NCI-H82 treated with DMSO at 0.1 percent for 48 hours (cell line): ENCODE data around the gene RABGGTB.
"Not testable (repeated sequence)": the region's sequence is repeated elsewhere in the genome, so short reads cannot be mapped to it uniquely, and the experiment has no call there.

Experiments
- DNase-seq: peaks from one replicate; lab custom pipeline; 2025; ENCODE audit not compliant: unreplicated experiment; lab: John Stamatoyannopoulos, UW

RABGGTB gene

GRCh38 chr1:75785983-75786853 is at the start of gene RABGGTB:
TSS of gene RABGGTB (plus strand) at chr1:75786256. CDS start at chr1:75786272, 16 bp downstream.
- peak; percentile 91 for DNase-seq

DNA sequence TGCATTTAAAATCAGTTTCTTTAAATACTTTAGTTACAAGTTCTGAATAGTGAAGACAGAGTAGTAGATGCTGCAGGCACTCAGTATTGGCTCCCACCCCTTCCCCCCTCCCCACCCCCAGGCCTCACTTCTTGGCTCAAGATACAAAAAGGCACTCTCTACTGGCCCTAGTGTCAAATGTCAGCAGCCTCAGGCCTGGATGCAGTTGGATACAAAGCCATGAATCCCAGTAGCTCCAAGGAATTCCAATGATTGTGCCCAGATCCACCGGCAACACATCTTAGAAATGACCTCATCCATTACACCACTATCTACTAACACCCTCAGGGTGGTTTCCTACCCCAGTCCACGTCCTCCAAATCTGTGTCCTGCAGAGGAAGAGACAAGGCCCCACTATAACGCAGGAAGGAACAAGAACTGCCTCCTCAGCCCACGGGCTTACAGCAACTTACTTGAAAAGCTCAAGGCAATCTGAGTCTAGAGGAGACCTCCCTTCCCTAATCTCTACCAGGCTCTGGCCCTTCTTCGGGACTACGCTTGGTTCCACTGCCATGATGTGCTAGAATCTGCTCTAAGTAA is 43.9 kb upstream of the RABGGTB start:
- no peak for DNase-seq

- DNase-seq, result no peak
Observed at GRCh38 chr1:75745276-75745675, 40.8 kb upstream of the RABGGTB start.

GRCh38 chr1:75757210-75757609 is 28.8 kb upstream of the RABGGTB start:
- DNase-seq, result not testable (repeated sequence)

- not testable (repeated sequence) for DNase-seq
Observed at GRCh38 chr1:75758543-75758942, 27.5 kb upstream of the RABGGTB start.

DNA sequence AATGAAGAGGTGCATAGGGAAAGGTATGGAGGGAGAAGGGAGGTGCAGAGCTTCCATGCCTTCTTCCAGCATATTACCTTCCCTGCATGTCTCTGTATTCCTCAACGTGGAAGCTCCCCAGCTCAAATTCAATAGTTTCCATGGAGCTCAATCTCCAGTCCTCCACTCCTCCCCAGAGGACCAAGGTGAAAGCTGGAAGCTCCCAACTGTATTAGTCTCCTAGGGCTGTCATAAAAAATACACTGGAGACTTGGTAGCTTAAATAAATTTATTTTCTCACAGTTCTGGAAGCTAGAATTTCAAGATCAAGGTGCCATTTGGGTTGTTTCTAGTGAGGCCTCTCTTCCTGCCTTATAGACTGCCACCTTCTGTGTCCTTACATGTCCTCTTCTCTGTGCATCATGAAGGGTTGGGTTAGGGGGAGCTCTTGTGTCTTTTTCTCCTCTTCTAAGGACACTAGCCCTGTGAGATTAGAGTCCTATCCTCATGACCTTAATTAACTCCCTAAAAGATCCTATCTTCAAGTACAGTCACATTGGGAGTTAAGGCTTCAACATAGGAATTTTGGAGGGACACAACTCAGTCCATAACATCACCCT is 21.9 kb upstream of the RABGGTB start:
- DNase-seq, result no peak

- DNase-seq, result no peak
Observed at GRCh38 chr1:75765697-75766355, 20.2 kb upstream of the RABGGTB start.

GRCh38 chr1:75768016-75768415 is 18.0 kb upstream of the RABGGTB start:
- DNase-seq, result no peak

DNA sequence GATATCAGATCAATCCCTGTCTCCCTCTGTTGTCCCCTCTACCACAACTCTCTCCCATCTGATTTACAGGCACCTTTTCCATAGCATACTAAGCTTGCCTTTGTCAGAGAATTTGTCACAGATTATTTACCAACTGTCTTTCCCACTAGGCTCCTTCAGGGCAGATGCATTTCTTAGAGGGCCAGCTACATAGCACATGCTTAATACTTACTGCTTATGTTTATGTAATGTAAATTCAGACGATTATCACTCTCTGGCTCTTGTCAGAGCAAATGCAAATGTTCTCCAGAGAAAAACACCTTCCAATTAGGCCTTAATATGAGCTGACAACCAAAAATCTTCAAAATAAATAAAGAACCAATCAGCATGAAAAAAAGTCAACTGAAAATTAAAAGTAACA is 15.3 kb upstream of the RABGGTB start:
- DNase-seq, result no peak

DNA sequence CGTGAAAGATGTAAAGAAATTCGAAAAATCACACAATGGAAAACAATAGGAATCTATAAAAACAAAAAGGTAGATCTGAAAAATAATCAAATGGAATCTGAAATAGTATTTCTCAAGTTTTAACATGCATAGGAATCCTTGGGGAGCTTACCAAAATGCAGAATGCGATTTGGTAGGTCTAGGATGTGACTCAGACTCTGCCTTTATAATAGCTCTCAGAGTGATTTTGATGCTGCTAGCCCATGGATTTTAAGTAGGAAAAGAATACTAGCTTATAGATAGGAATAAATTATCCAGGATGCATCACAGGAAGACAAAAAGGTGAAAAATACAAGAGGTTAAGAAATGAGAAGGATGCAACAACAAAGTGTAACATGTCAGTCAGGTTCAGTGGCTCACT is 14.1 kb upstream of the RABGGTB start:
- DNase-seq, result no peak

DNA sequence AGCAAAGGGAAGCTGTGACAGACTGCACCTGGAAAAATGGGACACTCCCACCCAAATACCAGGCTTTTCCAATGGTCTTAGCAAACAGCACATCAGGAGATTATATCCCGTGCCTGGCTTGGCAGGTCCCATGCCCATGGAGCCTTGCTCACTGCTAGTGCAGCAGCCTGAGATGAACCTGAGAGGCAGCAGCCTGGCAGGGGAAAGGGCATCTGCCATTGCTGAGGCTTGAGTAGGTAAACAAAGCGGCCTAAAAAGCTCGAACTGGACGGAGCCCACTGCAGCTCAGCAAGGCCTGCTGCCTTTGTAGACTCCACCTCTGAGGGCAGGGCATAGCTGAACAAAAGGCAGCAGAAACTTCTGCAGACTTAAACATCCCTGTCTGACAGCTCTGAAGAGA is 8.2 kb upstream of the RABGGTB start:
- DNase-seq, result not testable (repeated sequence)

GRCh38 chr1:75778694-75779093 is 7.4 kb upstream of the RABGGTB start:
- not testable (repeated sequence) for DNase-seq

GRCh38 chr1:75780183-75780582 is 5.9 kb upstream of the RABGGTB start:
- DNase-seq, result not testable (repeated sequence)

DNA sequence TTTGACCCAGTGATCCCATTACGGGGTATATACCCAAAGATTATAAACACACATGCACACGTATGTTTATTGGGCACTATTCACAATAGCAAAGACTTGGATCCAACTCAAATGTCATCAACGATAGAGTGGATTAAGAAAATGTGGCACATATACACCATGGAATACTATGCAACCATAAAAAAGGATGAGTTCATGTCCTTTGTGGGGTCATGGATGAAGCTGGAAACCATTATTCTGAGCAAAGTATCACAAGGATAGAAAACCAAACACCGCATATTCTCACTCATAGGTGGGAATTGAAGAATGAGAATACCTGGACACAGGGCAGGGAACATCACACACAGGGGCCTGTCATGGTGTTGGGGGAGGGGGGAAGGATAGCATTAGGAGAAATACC is 2.1 kb upstream of the RABGGTB start:
- DNase-seq, result not testable (repeated sequence)

DNA sequence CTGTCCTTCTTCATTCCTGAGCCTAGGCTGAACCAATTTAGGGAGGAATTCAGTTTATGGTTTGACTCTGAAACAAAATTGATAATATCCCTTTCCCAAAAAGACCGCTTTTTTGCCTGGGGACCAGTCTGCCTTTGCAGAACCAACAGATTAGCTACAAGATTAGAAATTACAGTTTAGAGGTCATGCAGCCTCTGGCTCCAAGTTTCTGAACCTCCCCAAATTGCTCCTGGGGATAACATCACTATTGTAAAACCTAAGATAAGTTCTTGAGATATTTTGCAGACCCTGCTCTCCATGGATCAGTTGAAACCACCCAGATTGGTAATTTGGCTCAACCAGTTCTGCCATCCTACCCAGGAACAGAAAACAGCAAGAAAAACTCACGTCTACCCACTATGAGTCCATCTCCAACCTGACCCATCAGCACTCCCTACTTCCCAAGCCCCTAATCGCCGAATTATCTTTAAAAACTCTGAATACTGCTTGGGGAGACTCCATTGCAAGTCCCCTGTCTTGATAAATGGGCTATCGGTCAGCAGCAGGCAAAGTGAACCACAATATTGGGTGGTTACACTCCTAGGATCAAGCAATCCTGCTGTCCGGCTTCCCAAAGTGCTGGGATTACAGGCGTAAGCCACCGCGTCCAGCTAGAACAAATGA is 605 bp upstream of the RABGGTB start:
- DNase-seq, result no peak

- no peak for DNase-seq
Observed at GRCh38 chr1:75786901-75787493, 941 bp downstream of the RABGGTB start.

DNA sequence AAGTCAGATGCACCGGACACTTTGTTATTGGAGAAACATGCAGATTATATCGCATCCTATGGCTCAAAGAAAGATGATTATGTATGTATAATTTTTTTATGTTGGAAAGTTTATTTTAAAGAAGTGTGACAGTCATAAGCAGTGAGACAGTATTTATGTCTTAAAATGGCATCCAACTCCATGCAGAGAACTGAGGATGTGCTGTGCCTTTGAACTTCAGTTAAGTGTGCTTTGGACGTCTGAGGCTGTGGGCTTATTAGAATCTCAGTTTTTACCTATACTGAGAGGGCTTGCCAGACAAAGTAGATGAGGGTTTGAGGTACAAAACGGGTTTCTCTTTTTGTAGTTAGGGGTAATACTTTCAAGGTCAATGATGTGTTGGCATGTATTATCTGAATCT is 1.5 kb downstream of the RABGGTB start:
- no peak for DNase-seq

DNA sequence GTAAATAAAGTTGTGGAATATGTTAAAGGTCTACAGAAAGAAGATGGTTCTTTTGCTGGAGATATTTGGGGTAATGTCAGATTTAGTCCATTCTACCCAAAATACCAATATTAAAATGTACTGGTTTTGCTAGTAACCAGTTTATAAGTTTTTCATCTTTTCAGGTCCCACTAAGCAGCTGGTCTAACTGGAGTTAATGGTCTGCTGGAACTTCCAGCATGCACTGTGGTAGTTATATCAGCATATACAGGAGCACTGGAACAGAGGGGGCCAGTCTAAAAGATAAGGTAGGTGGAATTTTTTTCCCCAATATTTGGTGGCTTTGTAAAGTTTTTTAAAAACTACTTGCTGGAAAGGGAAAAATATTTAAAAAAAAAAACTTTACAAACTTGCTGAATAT is 3.9 kb downstream of the RABGGTB start:
- no peak for DNase-seq

- DNase-seq, result no peak
Observed at GRCh38 chr1:75791022-75791421, 5.0 kb downstream of the RABGGTB start.

DNA sequence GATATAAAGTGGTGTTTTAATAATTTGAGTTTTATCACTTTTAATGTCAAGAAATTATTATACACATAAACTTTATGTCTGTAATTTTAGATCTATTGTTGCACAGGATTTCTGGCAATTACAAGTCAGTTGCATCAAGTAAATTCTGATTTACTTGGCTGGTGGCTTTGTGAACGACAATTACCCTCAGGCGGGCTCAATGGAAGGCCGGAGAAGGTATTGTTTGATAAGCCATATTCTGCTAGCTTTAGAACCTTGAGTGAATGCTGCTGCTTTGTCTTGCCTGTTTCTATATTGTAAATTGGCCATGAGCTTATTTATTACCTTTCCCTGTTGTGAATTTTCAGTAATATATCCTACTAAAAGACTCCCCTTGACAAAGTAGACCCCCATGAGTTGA is 6.0 kb downstream of the RABGGTB start:
- DNase-seq, result no peak

DNA sequence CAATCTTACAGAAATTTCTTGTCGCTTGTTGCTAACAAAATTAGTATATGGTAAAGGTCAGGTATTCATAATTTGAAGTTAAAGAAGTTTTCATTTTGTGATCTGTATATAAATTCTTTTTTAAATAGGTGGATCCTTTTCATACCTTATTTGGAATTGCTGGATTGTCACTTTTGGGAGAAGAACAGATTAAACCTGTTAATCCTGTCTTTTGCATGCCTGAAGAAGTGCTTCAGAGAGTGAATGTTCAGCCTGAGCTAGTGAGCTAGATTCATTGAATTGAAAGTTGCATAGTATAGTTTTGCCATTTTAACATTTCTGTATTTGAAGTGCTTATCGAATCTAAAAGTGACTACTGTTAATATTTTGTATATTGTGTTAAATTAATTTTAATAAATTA is 8.3 kb downstream of the RABGGTB start:
- DNase-seq, result no peak
